ENCODE results near the gene TLE5. TPM values are rescaled to one million over a fixed set of nuclear protein-coding genes. Genes with fewer than 3 reads are reported as not detected.

The TLE5 gene
- total and polyA plus RNA-seq, 10 of the 15 experiments (the other 5 are each of a cell fraction or from before 2014, with no cell fraction given), result 2.5 to 373 (median 154) TPM

- no peak for TF ChIP-seq E4F1 (IDR thresholded peaks at IDR 0.05; ENCODE audit: borderline replicate concordance, partially characterized antibody)
Observed at GRCh38 chr19:3107658-3108057, 45.4 kb upstream of the TLE5 start (continued).

GRCh38 chr19:3106509-3107141 lies 44.3 kb upstream of the TLE5 start:
- intact Hi-C loops (cut with micrococcal nuclease; ENCODE audit: unreplicated experiment), result no loop called here
- in situ Hi-C loops (cut with MboI), result no loop called here

More at GRCh38 chr19:3106509-3107141, 44.3 kb upstream of the TLE5 start:
- POLR2A ChIA-PET, result no interaction called here
- ATAC-seq (no peak), FAIRE-seq (no peak), DNase-seq (ENCODE audit: low read depth, low spot score) (no peak)
- H2AFZ ChIP-seq (ENCODE audit: control insufficient read depth, low read depth, low read length), result no peak overlapping the region
- CTCF ChIA-PET, result interaction anchor here (0.6 to 6.2 kb wide), 4 partner anchors 11 to 104 kb away, joined by 3 to 73 read pairs (median 4); no protein-coding TSS in a partner anchor
- H3K4me2 ChIP-seq (ENCODE audit: control insufficient read depth, insufficient read depth), result no peak overlapping the region
- no TSS peak for BruUV-seq (replicated peaks)
- H3K36me3 ChIP-seq (ENCODE audit: control insufficient read depth in 2 of 2, insufficient read depth in 2 of 2, low read length in 1 of 2), result no peaks in the 10 kb centered on the region
- RAD21 ChIA-PET (ENCODE audit: unreplicated experiment), result no interaction called here
- no peaks in the 10 kb centered on the region for H3K27me3 ChIP-seq (replicated peaks in 1 of 2; ENCODE audit: control insufficient read depth in 2 of 2, insufficient read depth in 2 of 2, low read length in 1 of 2)
- no peaks in the 10 kb centered on the region; the same call in 1 of the 2 replicates for H4K20me1 ChIP-seq (ENCODE audit: control insufficient read depth, insufficient read depth)
- WGBS (ENCODE audit: insufficient coverage, insufficient replicate concordance, low lambda C conversion rate, missing lambda C conversion rate), result 67% methylated on average over 17 of the region's 17 CpGs
- no peaks in the 10 kb centered on the region for H3K4me1 ChIP-seq (ENCODE audit: control insufficient read depth, insufficient read depth, low read length)
- TF ChIP-seq GATAD2B (conservative IDR thresholded peaks at IDR 0.05; ENCODE audit: low read depth) (no peak), BHLHE40 (IDR thresholded peaks at IDR 0.05; ENCODE audit: borderline replicate concordance in 1 of 2, low read depth in 2 of 2, low read length in 1 of 2) (no peak), ZZZ3 (IDR thresholded peaks at IDR 0.05; ENCODE audit: control insufficient read depth, insufficient read length, low read depth) (no peak), HDAC6 (IDR thresholded peaks at IDR 0.05; ENCODE audit: unreplicated experiment) (no peak), MAX (IDR thresholded peaks at IDR 0.05; ENCODE audit: low read depth, low read length) (no peak), ZNF207 (IDR thresholded peaks at IDR 0.05; ENCODE audit: borderline replicate concordance) (no peak), DPF2 (IDR thresholded peaks at IDR 0.05) (no peak), GABPA (IDR thresholded peaks at IDR 0.05; ENCODE audit: low read depth) (no peak), POU2F2 (IDR thresholded peaks at IDR 0.05; ENCODE audit: borderline replicate concordance, low read depth, low read length) (no peak), CREM (IDR thresholded peaks at IDR 0.05; ENCODE audit: low read depth) (no peak), BRCA1 (IDR thresholded peaks at IDR 0.05; ENCODE audit: low read depth, low read length) (no peak)
- H3K27ac ChIP-seq (ENCODE audit: control insufficient read depth, insufficient read depth), result no peak overlapping the region
- no peaks in the 10 kb centered on the region for H3K9me3 ChIP-seq (replicated peaks; ENCODE audit: control insufficient read depth, insufficient read depth, low read length)
- H3K79me2 ChIP-seq (ENCODE audit: control insufficient read depth, insufficient read depth, low read length), result no peaks in the 10 kb centered on the region
- H3K9ac ChIP-seq (ENCODE audit: control insufficient read depth, insufficient read depth, low read length), result no peak overlapping the region
- no peak overlapping the region for H3K4me3 ChIP-seq
- SMC1A ChIA-PET (ENCODE audit: uncharacterized antibody, unreplicated experiment), result interaction anchor here (1.6 kb wide), 1 partner anchor 149 kb away, joined by 3 read pairs; no protein-coding TSS in a partner anchor

All from GM12878 (cell line).